HCT116 (cell line): Measurements from ENCODE around the gene OTUD3.
"Not testable (repeated sequence)": the region's sequence is repeated elsewhere in the genome, so short reads cannot be mapped to it uniquely, and the experiment has no call there.

Experiments
- CTCF ChIP-seq, 3 experiments: fragments of 200-600 bp in 1 of 3; sonication (generic) in 1 of 3; IDR thresholded peaks in 2 of 3; conservative IDR thresholded peaks in 1 of 3; 2 replicates each; pipeline ENCODE4 v1.5.1; 2012 to 2017; ENCODE audit warnings: low read depth in 2 of 3, low read length in 2 of 3, antibody characterized with exemption in 1 of 3, borderline replicate concordance in 1 of 3, control low read depth in 1 of 3, mild to moderate bottlenecking in 1 of 3, mixed read lengths in 1 of 3, mixed run types in 1 of 3, moderate library complexity in 1 of 3; ENCODE audit not compliant: insufficient read depth in 1 of 3
- EZH2phosphoT487 ChIP-seq: fragments of 200-600 bp; IDR thresholded peaks from 2 replicates; pipeline ENCODE4 v1.6.1; 2018; ENCODE audit warnings: antibody characterized with exemption, borderline replicate concordance
- TF ChIP-seq, protein P1 (sequence below): IDR thresholded peaks from 2 replicates; pipeline ENCODE4 v1.6.1; 2012; ENCODE audit warnings: low read depth

GRCh38 chr1:19880841-19881240 lies 1.4 kb upstream of the OTUD3 start:
- TF ChIP-seq CTCF (IDR thresholded peaks at IDR 0.05 in 2 of 3, conservative IDR thresholded peaks at IDR 0.05 in 1 of 3; ENCODE audit: borderline replicate concordance in 1 of 3, insufficient read depth in 1 of 3, low read depth in 2 of 3, low read length in 2 of 3); EZH2phosphoT487: not testable (repeated sequence)
- TF ChIP-seq, protein P1, sequence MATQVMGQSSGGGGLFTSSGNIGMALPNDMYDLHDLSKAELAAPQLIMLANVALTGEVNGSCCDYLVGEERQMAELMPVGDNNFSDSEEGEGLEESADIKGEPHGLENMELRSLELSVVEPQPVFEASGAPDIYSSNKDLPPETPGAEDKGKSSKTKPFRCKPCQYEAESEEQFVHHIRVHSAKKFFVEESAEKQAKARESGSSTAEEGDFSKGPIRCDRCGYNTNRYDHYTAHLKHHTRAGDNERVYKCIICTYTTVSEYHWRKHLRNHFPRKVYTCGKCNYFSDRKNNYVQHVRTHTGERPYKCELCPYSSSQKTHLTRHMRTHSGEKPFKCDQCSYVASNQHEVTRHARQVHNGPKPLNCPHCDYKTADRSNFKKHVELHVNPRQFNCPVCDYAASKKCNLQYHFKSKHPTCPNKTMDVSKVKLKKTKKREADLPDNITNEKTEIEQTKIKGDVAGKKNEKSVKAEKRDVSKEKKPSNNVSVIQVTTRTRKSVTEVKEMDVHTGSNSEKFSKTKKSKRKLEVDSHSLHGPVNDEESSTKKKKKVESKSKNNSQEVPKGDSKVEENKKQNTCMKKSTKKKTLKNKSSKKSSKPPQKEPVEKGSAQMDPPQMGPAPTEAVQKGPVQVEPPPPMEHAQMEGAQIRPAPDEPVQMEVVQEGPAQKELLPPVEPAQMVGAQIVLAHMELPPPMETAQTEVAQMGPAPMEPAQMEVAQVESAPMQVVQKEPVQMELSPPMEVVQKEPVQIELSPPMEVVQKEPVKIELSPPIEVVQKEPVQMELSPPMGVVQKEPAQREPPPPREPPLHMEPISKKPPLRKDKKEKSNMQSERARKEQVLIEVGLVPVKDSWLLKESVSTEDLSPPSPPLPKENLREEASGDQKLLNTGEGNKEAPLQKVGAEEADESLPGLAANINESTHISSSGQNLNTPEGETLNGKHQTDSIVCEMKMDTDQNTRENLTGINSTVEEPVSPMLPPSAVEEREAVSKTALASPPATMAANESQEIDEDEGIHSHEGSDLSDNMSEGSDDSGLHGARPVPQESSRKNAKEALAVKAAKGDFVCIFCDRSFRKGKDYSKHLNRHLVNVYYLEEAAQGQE = not testable (repeated sequence)
